ENCODE results near the gene PRKAG2.

The PRKAG2 gene

DNA sequence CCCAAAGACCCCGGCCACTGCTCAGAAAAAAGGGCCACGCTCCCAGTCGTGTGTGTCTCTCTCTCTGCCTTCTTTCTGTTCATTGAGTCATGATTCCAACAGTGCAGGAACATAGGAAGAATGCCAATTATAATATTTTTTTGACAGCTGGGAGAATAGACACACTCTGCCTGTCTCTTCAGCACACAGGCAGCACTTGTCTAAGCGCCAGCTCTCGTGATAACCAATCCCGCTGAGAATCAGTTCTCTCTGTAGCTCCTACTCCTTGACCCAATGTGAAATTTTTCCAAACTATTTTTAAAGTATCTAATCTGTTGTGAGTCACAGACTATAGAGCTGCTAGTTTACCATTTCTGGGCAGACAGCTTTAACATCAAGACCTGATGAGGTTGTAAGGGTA, 211.5 kb downstream of the PRKAG2 start:
- TF ChIP-seq CTCF (IDR thresholded peaks at IDR 0.05), result no peak

DNA sequence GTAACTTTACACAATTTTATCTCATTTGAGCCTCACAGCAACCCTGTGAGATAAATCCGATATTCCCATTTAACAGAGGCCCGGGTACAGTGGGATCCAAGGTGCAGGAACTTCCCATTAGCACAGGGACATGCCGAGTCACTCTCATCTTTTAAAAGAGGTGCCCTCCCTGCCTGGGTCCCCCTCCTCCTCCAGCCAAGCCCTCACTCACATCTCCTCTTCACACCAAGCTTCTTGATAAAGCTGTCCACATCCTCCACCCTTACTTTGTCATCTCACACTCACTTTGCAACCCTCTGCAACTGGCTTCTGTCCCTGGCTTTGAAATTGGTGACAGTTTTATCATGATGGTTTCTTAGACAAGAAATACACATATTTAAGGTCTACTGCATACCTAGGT, 212.6 kb downstream of the PRKAG2 start:
- no peak for TF ChIP-seq CTCF (IDR thresholded peaks at IDR 0.05)

DNA sequence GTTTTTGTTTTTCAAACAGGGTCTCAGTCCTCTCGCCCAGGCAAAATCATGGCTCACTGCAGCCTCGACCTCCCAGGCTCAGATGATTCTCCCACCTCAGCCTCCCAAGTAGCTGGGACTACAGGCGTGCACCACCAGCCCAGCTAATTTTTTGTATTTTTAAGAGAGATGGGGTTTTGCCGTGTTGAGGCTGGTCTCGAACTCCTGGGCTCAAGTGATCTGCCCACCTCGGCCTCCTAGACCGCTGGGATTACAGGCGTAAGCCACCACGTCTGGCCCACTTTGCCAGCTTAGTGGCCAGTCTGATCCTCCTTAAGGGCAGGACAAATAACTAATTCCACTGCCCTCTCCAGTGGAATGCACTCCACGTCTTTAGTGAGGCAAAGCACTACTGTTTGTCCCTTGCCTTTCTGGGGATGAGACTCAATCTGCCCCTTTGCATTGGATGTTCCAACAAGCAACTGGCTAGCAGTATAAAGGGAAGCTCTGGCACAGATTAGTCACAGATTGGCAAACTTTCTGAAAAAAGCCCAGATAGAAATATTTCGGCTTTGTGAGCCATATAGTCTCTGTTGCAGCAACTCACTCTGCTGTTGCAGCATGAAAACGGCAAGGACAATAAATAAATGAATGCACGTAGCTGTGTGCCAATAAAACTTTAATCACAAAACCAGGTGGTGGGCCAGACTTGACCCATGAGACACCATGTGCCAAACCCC, 213.4 kb downstream of the PRKAG2 start:
- TF ChIP-seq CTCF (IDR thresholded peaks at IDR 0.05), result no peak

DNA sequence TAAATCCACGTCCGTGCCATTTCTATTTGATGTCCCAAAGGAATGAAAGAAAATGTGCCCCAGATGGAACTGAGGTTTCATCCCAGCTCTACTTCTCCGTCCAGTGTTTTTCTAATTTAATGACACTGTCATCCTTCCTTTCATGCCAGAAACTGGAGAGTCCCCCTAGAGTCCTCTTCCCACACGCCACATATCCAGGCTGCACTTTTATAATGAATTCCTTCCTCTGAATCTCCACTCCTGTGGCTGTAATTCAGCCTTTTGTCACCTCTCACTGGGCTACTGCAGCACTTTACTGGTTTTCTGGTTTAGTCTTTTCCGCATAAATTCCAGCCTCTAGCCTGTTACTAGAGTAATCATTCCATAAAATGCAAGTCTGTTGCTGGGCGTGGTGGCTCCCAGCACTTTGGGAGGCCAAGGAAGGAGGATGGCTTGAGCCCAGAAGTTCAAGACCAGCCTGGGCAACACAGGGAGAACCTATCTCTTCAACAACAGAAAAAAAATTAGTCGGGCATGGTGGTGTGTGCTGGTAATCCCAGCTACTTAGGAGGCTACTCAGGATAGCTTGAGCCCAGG, 214.6 kb downstream of the PRKAG2 start:
- TF ChIP-seq CTCF (IDR thresholded peaks at IDR 0.05), result no peak

GRCh38 chr7:151661587-151661986, 215.3 kb downstream of the PRKAG2 start:
- TF ChIP-seq CTCF (IDR thresholded peaks at IDR 0.05), result no peak

- no peak for TF ChIP-seq CTCF (IDR thresholded peaks at IDR 0.05)
Observed at GRCh38 chr7:151660141-151660540, 216.8 kb downstream of the PRKAG2 start.

- TF ChIP-seq CTCF (IDR thresholded peaks at IDR 0.05), result no peak
Observed at GRCh38 chr7:151659219-151659618, 217.7 kb downstream of the PRKAG2 start.

Data from LNCAP (cell line).